ENCODE data around the gene PLEKHF1.

The PLEKHF1 gene

DNA sequence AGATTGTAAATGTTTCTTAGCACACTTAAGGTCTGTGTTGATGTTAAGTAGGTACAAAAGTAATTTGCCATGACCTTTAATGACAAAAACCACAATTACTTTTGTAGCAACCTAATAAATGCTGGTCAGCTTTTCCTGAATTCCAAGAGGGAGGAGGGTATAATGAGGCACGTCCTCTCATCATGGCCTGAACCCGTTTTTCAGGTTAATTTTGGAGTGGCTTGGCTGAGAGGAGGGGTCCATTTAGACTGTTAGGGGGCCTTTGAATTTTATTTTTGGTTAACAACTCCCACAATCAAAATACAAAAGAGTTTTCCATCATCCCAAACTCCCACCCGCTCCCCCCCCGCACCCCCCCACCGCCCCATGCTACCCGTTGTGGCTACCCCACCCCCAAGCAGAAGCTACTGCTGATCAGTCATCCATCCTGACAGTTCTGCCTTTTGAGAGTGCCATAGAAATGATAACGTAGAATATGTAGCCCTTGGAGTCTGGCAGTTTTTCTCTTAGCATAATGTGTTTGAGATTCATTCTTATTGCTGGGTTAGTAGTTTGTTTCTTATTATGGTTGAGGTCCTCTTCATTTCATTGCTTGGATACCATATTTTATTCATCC is 14.4 kb upstream of the PLEKHF1 start:
- TF ChIP-seq REST (IDR thresholded peaks at IDR 0.05; ENCODE audit: insufficient read depth in 1 of 2, low read depth in 2 of 2, low read length in 2 of 2) (no peak), POLR2AphosphoS5 (IDR thresholded peaks at IDR 0.05; ENCODE audit: low read depth, low read length) (no peak), TAF1 (IDR thresholded peaks at IDR 0.05; ENCODE audit: borderline replicate concordance, insufficient read depth, low read length) (no peak), SIN3A (IDR thresholded peaks at IDR 0.05; ENCODE audit: borderline replicate concordance, insufficient read depth, low read length) (no peak), FOXP2 (optimal IDR thresholded peaks at IDR 0.05; ENCODE audit: borderline replicate concordance, extremely low read depth, extremely low read length, insufficient read depth) (no peak)

DNA sequence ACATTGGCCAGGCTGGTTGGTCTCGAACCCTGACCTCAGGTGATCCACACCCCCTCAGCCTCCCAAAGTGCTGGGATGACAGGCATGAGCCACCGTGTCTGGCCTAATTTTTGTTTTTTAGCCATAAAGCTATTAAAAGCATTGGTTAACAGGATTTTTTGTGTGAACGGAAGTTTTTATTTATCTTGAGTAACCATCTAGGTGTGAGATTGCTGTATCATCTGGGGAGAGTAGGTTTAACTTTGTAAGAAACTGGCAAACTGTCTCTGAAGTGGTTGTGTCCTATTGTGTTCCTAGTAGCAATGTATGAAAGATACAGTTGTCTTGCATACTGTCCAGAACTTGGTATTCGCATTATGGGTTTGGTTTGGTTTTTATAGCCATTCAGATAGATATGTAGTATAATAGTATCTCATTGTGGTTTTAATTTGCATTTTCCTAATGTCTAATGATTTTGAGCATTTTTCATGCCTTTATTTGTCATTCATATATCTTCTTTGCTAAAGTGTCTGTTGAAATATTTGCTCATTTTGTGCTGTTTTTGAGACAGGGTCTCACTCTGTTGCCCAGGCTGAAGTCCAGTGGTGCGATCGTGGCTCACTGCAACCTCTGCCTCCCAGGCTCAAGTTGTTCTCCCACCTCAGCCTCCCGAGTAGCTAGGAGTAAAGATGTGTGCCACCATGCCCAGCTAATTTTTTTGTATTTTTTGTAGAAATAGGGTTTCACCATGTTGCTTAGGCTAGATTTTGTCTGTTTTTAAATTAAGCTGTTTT is 13.5 kb upstream of the PLEKHF1 start:
- TF ChIP-seq SIN3A (IDR thresholded peaks at IDR 0.05; ENCODE audit: borderline replicate concordance, insufficient read depth, low read length) (no peak), REST (IDR thresholded peaks at IDR 0.05; ENCODE audit: insufficient read depth in 1 of 2, low read depth in 2 of 2, low read length in 2 of 2) (no peak), FOXP2 (optimal IDR thresholded peaks at IDR 0.05; ENCODE audit: borderline replicate concordance, extremely low read depth, extremely low read length, insufficient read depth) (no peak), POLR2AphosphoS5 (IDR thresholded peaks at IDR 0.05; ENCODE audit: low read depth, low read length) (no peak), TAF1 (IDR thresholded peaks at IDR 0.05; ENCODE audit: borderline replicate concordance, insufficient read depth, low read length) (no peak)

DNA sequence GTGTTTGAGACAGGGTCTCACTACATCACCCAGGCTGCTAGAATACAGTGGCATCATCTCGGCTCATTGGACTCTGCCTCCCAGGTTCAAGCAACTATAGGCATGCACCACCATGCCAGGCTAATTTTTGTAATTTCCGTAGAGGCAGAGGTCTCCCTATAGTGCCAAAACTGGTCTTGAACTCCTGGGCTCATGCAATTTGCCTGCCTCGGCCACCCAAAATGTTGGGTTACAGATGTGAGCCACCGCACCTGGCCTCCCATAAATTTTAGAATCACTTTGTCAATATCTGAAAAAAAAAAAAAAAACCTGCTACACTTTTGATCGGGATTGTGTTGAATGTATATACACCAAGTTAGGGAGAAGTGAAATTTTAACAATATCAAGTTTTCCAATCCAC is 11.9 kb upstream of the PLEKHF1 start:
- TF ChIP-seq SIN3A (IDR thresholded peaks at IDR 0.05; ENCODE audit: borderline replicate concordance, insufficient read depth, low read length), result no peak
- no peak for TF ChIP-seq REST (IDR thresholded peaks at IDR 0.05; ENCODE audit: insufficient read depth in 1 of 2, low read depth in 2 of 2, low read length in 2 of 2)
- no peak for TF ChIP-seq POLR2AphosphoS5 (IDR thresholded peaks at IDR 0.05; ENCODE audit: low read depth, low read length)
- no peak for TF ChIP-seq FOXP2 (optimal IDR thresholded peaks at IDR 0.05; ENCODE audit: borderline replicate concordance, extremely low read depth, extremely low read length, insufficient read depth)

- no peak for TF ChIP-seq POLR2AphosphoS5 (IDR thresholded peaks at IDR 0.05; ENCODE audit: low read depth, low read length)
- TF ChIP-seq FOXP2 (optimal IDR thresholded peaks at IDR 0.05; ENCODE audit: borderline replicate concordance, extremely low read depth, extremely low read length, insufficient read depth), result no peak
- TF ChIP-seq TAF1 (IDR thresholded peaks at IDR 0.05; ENCODE audit: borderline replicate concordance, insufficient read depth, low read length), result no peak
- TF ChIP-seq SIN3A (IDR thresholded peaks at IDR 0.05; ENCODE audit: borderline replicate concordance, insufficient read depth, low read length), result no peak
- no peak for TF ChIP-seq REST (IDR thresholded peaks at IDR 0.05; ENCODE audit: insufficient read depth in 1 of 2, low read depth in 2 of 2, low read length in 2 of 2)
These were observed 9.5 kb upstream of the PLEKHF1 start for GRCh38 chr19:29655648-29656335.
